Measurements from ENCODE around the gene APOO.
"Not testable (repeated sequence)": the region's sequence is repeated elsewhere in the genome, so short reads cannot be mapped to it uniquely, and the experiment has no call there.

The APOO gene

DNA sequence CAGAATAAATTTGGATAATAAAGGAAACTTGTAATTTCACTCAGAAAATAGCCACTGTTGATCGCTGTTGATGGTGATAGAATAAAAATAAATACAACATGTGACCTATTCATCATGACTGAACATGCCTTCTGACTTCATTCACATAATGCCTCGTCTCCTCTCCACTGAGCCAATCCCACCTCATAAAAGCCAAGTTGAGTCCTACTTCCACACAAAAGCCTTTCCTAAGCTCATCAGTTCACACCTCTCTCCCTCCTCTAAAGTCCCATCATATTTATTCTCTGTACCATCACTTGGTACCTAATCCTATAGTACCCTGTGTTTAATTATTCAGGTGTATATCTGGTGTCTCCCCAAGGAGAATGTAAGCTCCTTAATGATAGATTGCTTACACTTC is 37.7 kb downstream of the APOO start:
- Histone ChIP-seq H3K4me2 (ENCODE audit: low read length) (no peak overlapping the region), H3K9me3 (ENCODE audit: low read length) (no peaks in the 10 kb centered on the region), H3K4me1 (ENCODE audit: insufficient read depth, low read length, severe bottlenecking) (no peaks in the 10 kb centered on the region), H3K27ac (ENCODE audit: low read depth, low read length, poor library complexity, severe bottlenecking) (no peak overlapping the region), H3K4me3 (ENCODE audit: low read depth, low read length, poor library complexity, severe bottlenecking) (no peak overlapping the region), H4K20me1 (ENCODE audit: insufficient read depth, low read length) (no peaks in the 10 kb centered on the region), H3K27me3 (ENCODE audit: insufficient read depth, low read length) (no peaks in the 10 kb centered on the region), H3K79me2 (ENCODE audit: insufficient read depth, low read length) (no peaks in the 10 kb centered on the region), H3K9ac (ENCODE audit: low read length) (no peak overlapping the region), H3F3A (ENCODE audit: insufficient read depth, low read length) (no peaks in the 10 kb centered on the region), H2AFZ (ENCODE audit: low read length) (no peak overlapping the region), H3K36me3 (ENCODE audit: insufficient read depth, low read length) (no peaks in the 10 kb centered on the region), H3K9me2 (ENCODE audit: low read depth, low read length) (no peaks in the 10 kb centered on the region)
- TF ChIP-seq, protein P1, sequence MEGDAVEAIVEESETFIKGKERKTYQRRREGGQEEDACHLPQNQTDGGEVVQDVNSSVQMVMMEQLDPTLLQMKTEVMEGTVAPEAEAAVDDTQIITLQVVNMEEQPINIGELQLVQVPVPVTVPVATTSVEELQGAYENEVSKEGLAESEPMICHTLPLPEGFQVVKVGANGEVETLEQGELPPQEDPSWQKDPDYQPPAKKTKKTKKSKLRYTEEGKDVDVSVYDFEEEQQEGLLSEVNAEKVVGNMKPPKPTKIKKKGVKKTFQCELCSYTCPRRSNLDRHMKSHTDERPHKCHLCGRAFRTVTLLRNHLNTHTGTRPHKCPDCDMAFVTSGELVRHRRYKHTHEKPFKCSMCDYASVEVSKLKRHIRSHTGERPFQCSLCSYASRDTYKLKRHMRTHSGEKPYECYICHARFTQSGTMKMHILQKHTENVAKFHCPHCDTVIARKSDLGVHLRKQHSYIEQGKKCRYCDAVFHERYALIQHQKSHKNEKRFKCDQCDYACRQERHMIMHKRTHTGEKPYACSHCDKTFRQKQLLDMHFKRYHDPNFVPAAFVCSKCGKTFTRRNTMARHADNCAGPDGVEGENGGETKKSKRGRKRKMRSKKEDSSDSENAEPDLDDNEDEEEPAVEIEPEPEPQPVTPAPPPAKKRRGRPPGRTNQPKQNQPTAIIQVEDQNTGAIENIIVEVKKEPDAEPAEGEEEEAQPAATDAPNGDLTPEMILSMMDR (IDR thresholded peaks at IDR 0.05; ENCODE audit: low read length): no peak
- TF ChIP-seq EZH2 (IDR thresholded peaks at IDR 0.05; ENCODE audit: borderline replicate concordance, low read length): no peak

DNA sequence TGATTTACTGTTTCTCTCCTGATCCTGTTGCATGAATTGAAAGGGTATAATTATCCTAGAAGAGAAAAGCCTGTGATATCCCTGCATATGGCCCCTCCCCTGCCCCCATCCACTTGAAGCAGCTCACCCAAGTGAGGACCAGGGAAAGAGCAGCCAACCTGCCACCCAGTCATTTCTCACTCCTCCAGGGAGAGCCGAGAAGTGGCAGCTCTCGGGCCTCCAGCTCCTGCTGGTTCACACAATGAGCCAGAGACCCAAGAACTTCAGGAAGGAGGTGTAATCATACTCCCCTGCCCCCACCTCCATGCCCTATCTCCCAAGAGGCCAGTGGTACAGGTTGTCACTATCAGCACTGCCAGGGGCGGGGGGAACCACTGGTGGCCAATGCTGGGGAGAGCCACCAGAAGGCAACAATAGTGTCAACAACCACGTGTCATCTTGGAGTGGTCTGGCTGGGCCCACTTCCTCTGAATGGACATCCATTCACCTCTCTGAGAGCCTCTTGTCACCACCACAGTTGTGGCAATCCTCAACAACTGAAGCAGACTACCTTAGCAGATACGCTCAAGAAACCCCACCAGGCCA is 42.9 kb downstream of the APOO start:
- TF ChIP-seq EZH2 (IDR thresholded peaks at IDR 0.05; ENCODE audit: borderline replicate concordance, low read length): no peak
- TF ChIP-seq, protein P1 (IDR thresholded peaks at IDR 0.05; ENCODE audit: low read length): no peak
- no peaks in the 10 kb centered on the region for H3K4me1 ChIP-seq (ENCODE audit: insufficient read depth, low read length, severe bottlenecking)
- no peaks in the 10 kb centered on the region for H3K9me2 ChIP-seq (ENCODE audit: low read depth, low read length)
- H3K9me3 ChIP-seq (ENCODE audit: low read length): no peaks in the 10 kb centered on the region
- H3K27me3 ChIP-seq (ENCODE audit: insufficient read depth, low read length): no peaks in the 10 kb centered on the region
- H2AFZ ChIP-seq (ENCODE audit: low read length): no peak overlapping the region
- no peaks in the 10 kb centered on the region for H3K79me2 ChIP-seq (ENCODE audit: insufficient read depth, low read length)
- H3K36me3 ChIP-seq (ENCODE audit: insufficient read depth, low read length): no peaks in the 10 kb centered on the region
- no peak overlapping the region for H3K4me3 ChIP-seq (ENCODE audit: low read depth, low read length, poor library complexity, severe bottlenecking)
- no peaks in the 10 kb centered on the region for H3F3A ChIP-seq (ENCODE audit: insufficient read depth, low read length)
- no peak overlapping the region for H3K4me2 ChIP-seq (ENCODE audit: low read length)
- no peak overlapping the region for H3K9ac ChIP-seq (ENCODE audit: low read length)
- H3K27ac ChIP-seq (ENCODE audit: low read depth, low read length, poor library complexity, severe bottlenecking): no peak overlapping the region
- no peaks in the 10 kb centered on the region for H4K20me1 ChIP-seq (ENCODE audit: insufficient read depth, low read length)

DNA sequence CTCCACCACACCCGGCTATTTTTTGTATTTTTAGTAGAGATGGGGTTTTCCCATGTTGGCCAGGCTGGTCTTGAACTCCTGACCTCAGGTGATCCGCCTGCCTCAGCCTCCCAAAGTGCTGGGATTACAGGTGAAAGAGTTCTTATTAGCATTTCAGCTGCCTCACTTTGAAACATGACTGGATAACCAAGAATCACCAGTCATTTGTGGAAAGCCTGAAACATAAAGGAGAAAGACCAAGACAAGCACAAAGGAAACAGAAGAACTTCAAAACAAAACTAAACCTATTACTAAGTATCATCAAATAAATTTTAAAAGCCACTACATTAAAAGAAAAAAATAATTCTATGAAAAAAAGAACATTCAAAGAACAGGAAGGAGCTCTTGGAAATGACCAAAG is 45.8 kb downstream of the APOO start:
- H3K9me2 ChIP-seq (ENCODE audit: low read depth, low read length); H3K27me3 ChIP-seq (ENCODE audit: insufficient read depth, low read length); H3K9me3 ChIP-seq (ENCODE audit: low read length); H3K79me2 ChIP-seq (ENCODE audit: insufficient read depth, low read length); H2AFZ ChIP-seq (ENCODE audit: low read length); H3K4me2 ChIP-seq (ENCODE audit: low read length); H3K27ac ChIP-seq (ENCODE audit: low read depth, low read length, poor library complexity, severe bottlenecking); H3F3A ChIP-seq (ENCODE audit: insufficient read depth, low read length); H3K4me1 ChIP-seq (ENCODE audit: insufficient read depth, low read length, severe bottlenecking); H3K9ac ChIP-seq (ENCODE audit: low read length); H3K36me3 ChIP-seq (ENCODE audit: insufficient read depth, low read length); H4K20me1 ChIP-seq (ENCODE audit: insufficient read depth, low read length); H3K4me3 ChIP-seq (ENCODE audit: low read depth, low read length, poor library complexity, severe bottlenecking): not testable (repeated sequence)

DNA sequence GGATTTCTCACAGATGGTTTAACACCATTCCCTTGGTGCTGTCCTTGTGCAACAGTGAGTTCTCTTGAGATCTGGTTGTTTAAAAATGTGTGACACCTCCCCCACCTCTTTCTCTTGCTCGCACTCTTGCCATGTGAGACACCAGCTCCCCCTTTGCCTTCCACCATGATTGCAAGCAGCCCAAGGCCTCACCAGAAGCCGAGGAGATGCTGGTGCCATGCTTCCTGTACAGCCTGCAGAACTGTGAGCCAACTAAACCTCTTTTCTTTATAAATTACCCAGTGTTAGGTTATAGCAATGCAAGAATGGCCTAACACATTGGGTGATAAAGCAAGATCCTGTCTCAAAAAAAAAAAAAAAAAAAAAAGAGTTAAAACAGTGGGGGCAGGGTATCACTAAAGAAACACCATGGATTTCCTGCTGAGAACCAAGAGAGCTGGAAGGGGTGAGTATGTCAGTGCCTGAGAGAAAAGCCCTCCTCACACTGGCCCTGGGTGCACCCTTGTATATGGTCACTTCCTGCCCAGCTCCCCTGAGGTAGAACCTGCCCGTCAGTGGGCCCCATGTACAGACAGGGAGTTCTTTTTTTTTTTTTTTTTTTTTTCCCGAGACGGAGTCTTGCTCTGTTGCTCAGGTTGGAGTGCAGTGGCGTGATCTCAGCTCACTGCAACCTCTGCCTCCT is 46.4 kb downstream of the APOO start:
- Histone ChIP-seq H3K79me2 (ENCODE audit: insufficient read depth, low read length) (no peaks in the 10 kb centered on the region), H3K9me2 (ENCODE audit: low read depth, low read length) (no peaks in the 10 kb centered on the region), H3K4me2 (ENCODE audit: low read length) (no peak overlapping the region), H3K9me3 (ENCODE audit: low read length) (no peaks in the 10 kb centered on the region), H3K4me3 (ENCODE audit: low read depth, low read length, poor library complexity, severe bottlenecking) (no peak overlapping the region), H3K9ac (ENCODE audit: low read length) (no peak overlapping the region), H2AFZ (ENCODE audit: low read length) (no peak overlapping the region), H3K27me3 (ENCODE audit: insufficient read depth, low read length) (no peaks in the 10 kb centered on the region), H4K20me1 (ENCODE audit: insufficient read depth, low read length) (no peaks in the 10 kb centered on the region), H3F3A (ENCODE audit: insufficient read depth, low read length) (no peaks in the 10 kb centered on the region), H3K36me3 (ENCODE audit: insufficient read depth, low read length) (no peaks in the 10 kb centered on the region), H3K4me1 (ENCODE audit: insufficient read depth, low read length, severe bottlenecking) (no peaks in the 10 kb centered on the region), H3K27ac (ENCODE audit: low read depth, low read length, poor library complexity, severe bottlenecking) (no peak overlapping the region)
- TF ChIP-seq EZH2 (IDR thresholded peaks at IDR 0.05; ENCODE audit: borderline replicate concordance, low read length): no peak
- TF ChIP-seq, protein P1 (IDR thresholded peaks at IDR 0.05; ENCODE audit: low read length): no peak

DNA sequence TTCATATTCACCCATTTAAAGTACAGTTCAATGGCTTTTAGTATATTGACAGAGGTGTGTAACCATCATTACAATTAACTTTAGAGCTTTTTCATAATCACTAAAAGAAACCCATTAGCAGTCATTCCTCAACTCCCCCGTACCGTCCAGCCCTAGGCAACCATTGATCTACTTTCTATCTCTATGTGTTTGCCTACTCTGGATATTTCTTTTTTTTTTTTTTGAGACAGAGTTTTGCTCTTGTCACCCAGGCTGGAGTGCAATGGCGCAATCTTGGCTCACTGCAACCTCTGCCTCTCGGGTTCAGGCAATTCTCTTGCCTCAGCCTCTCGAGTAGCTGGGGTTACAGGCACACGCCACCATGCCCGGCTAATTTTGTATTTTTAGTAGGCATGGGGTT is 48.5 kb downstream of the APOO start:
- H3K9me2 ChIP-seq (ENCODE audit: low read depth, low read length); H3K36me3 ChIP-seq (ENCODE audit: insufficient read depth, low read length); H3K79me2 ChIP-seq (ENCODE audit: insufficient read depth, low read length); H4K20me1 ChIP-seq (ENCODE audit: insufficient read depth, low read length); H2AFZ ChIP-seq (ENCODE audit: low read length); H3F3A ChIP-seq (ENCODE audit: insufficient read depth, low read length); H3K27me3 ChIP-seq (ENCODE audit: insufficient read depth, low read length); H3K4me2 ChIP-seq (ENCODE audit: low read length); H3K4me1 ChIP-seq (ENCODE audit: insufficient read depth, low read length, severe bottlenecking); H3K27ac ChIP-seq (ENCODE audit: low read depth, low read length, poor library complexity, severe bottlenecking); H3K4me3 ChIP-seq (ENCODE audit: low read depth, low read length, poor library complexity, severe bottlenecking); H3K9ac ChIP-seq (ENCODE audit: low read length); H3K9me3 ChIP-seq (ENCODE audit: low read length): not testable (repeated sequence)

All from OCI-LY1 (cell line).